GM12872 (cell line): ENCODE results near the gene TSC22D3.

ENCODE experiments used
- CTCF ChIP-seq: IDR thresholded peaks from 3 replicates; pipeline ENCODE4 v1.5.1; 2011; ENCODE audit warnings: low read depth, mild to moderate bottlenecking, low read length, moderate library complexity; ENCODE audit not compliant: insufficient read depth

The TSC22D3 gene

GRCh38 chrX:107675823-107676555 lies 99.6 kb downstream of the TSC22D3 start:
- TF ChIP-seq CTCF = no peak

- no peak for TF ChIP-seq CTCF
Measured at GRCh38 chrX:107675365-107675654, 100.3 kb downstream of the TSC22D3 start.

- no peak for TF ChIP-seq CTCF
Measured at GRCh38 chrX:107674480-107675364, 100.9 kb downstream of the TSC22D3 start.

- no peak for TF ChIP-seq CTCF
Measured at GRCh38 chrX:107673933-107674479, 101.6 kb downstream of the TSC22D3 start.

GRCh38 chrX:107673431-107673830 lies 102.2 kb downstream of the TSC22D3 start:
- no peak for TF ChIP-seq CTCF

- TF ChIP-seq CTCF = peak; percentile 77
Measured at GRCh38 chrX:107672955-107673378, 102.6 kb downstream of the TSC22D3 start.

GRCh38 chrX:107669885-107670628 lies 105.5 kb downstream of the TSC22D3 start:
- no peak for TF ChIP-seq CTCF
